Heart left ventricle (tissue), 13 donors: Measurements from ENCODE around the gene VWA3A.

Source experiments
- POLR2A ChIP-seq, 2 donors: fragments of 450-650 bp; IDR thresholded peaks; one replicate each; pipeline ENCODE4 v1.6.1; 2017; ENCODE audit warnings: antibody characterized with exemption in 2 of 2, mild to moderate bottlenecking in 2 of 2, moderate library complexity in 2 of 2
- TF ChIP-seq, protein P1 (sequence below), 12 donors: fragments of 200-600 bp; sonication (generic) in 4 of 12; IDR thresholded peaks; one replicate each; pipeline versions ENCODE4 v1.5.0 to v1.8.0; 2018 to 2022; ENCODE audit warnings: antibody characterized with exemption in 12 of 12, mild to moderate bottlenecking in 5 of 12
- donor health status: ischemic (EF 13 %, LVEDD 7.1; RV severe dilation, severe dysfunction).
- donor health status: DM: no; HTN: yes; CAD: no.
- donor health status: DM: no; HTN: no; CAD: no.
- donor health status: ischemic (EF 25% LVEDD 6.9; RV normal size, moderate dysfunction).
- donor health status: ischemic (EF 25% LVEDD 5.7; RV mildly dilated, moderate dysfunction).
- donor health status: ischemic (EF 35%, LVEDD 5.7; RV mildly dilated, moderate dysfunction).
- donor health status: nonischemic (EF 11% LVEDD 7.7; RV severe dilation, severe dysfunction).
- donor health status: DM: yes; HTN: yes; CAD: no.
- donor health status: PGD.
- donor health status: ischemic (EF 29% LVEDD 5.4; RV normal size, mild dysfunction).
- donor health status: nonischemic (EF 23%, LVEDD 6.1; RV moderate dilation, normal function).

GRCh38 chr16:22188595-22189442, 96.5 kb downstream of the VWA3A start:
- TF ChIP-seq, protein P1, sequence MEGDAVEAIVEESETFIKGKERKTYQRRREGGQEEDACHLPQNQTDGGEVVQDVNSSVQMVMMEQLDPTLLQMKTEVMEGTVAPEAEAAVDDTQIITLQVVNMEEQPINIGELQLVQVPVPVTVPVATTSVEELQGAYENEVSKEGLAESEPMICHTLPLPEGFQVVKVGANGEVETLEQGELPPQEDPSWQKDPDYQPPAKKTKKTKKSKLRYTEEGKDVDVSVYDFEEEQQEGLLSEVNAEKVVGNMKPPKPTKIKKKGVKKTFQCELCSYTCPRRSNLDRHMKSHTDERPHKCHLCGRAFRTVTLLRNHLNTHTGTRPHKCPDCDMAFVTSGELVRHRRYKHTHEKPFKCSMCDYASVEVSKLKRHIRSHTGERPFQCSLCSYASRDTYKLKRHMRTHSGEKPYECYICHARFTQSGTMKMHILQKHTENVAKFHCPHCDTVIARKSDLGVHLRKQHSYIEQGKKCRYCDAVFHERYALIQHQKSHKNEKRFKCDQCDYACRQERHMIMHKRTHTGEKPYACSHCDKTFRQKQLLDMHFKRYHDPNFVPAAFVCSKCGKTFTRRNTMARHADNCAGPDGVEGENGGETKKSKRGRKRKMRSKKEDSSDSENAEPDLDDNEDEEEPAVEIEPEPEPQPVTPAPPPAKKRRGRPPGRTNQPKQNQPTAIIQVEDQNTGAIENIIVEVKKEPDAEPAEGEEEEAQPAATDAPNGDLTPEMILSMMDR (IDR thresholded peaks at IDR 0.05), result peak; percentile 74 to 90 (median 82)
- TF ChIP-seq POLR2A (IDR thresholded peaks at IDR 0.05), result no peak
